GM21360 (cell line): ENCODE data around the gene FBXL19.

Source experiments
- ATAC-seq: cut with Tn5 transposase; IDR thresholded peaks from one replicate; pipeline ENCODE4 v1.9.1; 2021; ENCODE audit warnings: mild to moderate bottlenecking, moderate library complexity; ENCODE audit not compliant: unreplicated experiment

Gene FBXL19

GRCh38 chr16:30894540-30895368 lies 28.6 kb upstream of the FBXL19 start:
- ATAC-seq: no peak

- no peak for ATAC-seq
Observed at GRCh38 chr16:30895627-30896260, 27.6 kb upstream of the FBXL19 start.

DNA sequence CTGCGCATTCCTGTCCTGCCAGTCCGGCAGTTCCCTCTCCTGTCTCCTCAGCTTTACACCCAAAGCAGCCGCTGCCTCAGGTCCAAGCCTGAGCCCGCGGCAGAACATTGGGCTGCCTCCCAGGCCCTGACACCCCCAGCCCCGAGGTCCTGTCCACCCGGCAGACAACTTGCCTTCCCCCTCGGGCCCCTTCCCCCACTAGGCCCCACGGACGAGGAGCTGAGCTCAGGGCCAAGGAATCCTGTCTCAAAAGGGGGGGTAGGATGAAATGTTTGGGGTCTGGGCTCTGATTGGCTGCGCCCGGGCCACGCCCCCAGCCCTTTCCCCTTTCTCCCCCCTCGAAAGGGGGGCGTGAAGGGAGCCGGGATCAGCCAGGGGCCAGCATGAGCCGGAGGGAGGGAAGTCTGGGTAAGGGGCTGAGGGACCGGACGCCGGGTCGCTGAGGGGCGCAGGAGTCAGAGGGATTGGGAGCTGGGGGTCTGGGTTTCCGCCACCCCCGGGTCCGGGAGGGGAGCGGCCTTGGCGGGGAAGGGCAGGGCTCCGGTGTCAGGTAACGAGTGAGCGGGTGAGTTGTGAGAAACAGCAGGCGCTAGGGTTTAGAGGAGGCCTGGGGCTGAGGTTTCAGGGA lies 27.0 kb upstream of the FBXL19 start, which contains the start of gene CTF1:
Gene CTF1, plus strand, starts transcription at position 354 of the 628 bp plus-strand sequence. Its CDS starts 30 bp downstream, at position 384.
- ATAC-seq: no peak

DNA sequence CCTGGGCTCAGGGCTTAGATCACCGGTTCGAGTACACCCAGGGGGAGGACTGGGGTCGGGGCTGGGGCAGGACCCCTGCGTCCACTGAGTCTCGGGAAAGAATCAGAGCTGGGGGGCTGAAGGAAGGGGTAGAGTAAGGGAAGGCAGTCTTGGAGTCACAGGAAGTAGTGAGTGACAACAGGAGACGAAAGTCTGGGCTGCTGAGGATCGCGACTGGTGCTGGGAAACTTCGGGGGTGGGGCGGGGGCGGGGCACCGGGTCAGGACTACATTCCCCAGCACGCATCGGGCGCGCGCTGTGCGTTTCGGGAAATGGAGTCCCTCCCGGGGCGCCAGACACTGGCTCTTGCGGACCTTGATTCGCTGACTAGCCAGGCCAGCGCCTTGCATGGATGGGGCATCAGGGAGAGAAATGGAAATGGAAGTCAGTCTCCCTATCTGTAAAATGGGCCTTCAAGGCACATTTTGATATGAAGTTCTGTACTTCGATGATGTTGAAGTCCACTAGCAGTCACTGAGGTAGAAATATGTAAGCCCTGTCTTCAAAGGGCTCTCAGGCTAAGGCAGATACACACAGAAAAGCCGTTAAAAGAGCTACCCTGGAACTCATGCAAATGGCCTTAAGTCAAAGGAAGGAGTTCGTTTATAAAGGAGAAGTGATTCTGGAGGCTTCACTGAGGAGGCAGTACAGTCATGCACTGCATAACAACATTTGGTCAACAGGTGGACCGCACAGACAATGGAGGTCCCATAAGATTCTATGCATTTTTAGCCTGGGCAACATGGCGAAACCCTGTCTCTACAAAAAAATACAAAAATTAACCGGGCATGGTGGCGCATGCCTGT lies 26.3 kb upstream of the FBXL19 start:
- ATAC-seq: no peak

DNA sequence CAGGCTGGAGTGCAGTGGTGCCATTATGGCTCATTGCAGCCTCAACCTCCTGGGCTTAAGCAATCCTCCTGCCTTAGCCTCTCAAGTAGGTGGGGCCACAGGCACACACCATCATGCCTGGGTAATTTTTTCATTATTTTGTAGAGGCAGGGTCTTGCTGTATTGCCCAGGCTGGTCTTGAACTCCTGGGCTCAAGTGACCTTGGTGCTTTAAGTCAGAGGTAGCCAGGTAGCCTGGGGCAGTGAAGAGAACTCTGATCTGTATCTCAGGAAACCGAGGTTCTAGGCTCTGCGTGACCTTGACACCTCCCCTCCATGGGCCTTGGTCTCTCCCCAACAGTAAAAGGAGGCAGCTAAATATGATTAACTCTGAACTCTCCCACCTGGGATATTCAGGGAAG lies 23.6 kb upstream of the FBXL19 start:
- ATAC-seq: no peak

DNA sequence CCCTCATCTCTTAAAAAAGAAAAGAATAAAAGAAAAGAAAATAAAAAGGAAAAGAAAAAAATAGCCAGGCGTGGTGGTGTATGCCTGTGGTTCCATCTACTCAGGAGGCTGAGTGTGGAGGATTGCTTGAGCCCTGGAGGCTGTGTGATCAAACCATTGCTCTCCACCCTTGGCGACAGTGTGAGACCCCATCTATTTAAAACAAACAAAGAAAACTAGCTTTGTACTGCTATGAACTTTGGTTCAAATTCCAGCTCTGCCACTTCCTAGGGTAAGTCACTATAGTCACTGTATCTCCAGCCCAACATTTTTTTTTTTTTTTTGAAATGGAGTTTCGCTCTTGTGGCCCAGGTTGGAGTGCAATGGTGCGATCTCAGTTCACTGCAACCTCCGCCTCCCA lies 22.8 kb upstream of the FBXL19 start:
- ATAC-seq: no peak

DNA sequence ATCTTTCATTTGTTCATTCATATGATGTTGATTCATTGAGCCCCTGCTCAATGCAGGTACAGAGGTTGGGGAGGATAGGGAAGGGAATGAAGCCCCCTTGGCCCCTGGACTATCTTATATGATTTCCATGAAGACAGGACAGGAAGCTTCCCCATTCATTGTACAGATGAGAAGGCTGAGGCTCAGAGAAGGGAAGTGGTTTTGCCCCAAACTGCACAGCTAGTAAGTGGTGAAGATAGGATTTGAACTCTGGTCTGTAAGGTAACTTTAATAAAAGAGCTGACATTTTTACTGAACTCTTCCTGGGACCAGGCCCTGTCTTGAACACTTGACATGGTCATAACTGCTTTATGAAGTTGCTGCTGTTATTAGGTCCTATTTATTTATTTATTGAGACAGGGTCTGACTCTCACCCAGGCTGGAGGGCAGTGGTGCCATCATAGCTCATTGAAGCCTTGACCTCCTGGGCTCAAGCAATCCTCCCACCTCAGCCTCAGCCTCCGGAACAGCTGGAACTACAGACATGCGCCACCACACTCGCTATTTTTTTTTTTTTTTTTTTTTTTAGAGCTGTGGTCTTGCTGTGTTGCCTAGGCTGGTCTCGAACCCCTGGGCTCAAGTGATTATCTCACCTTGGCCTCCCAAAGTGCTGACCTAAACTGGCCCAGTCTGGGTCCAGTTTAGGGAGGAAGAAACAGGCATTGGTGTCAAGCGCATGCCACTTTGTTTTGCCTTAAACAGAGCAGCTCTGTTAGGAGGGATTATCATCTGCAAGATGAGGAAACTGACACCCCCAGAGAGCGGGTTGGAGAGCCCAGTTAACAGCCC lies 22.0 kb upstream of the FBXL19 start:
- ATAC-seq: no peak

DNA sequence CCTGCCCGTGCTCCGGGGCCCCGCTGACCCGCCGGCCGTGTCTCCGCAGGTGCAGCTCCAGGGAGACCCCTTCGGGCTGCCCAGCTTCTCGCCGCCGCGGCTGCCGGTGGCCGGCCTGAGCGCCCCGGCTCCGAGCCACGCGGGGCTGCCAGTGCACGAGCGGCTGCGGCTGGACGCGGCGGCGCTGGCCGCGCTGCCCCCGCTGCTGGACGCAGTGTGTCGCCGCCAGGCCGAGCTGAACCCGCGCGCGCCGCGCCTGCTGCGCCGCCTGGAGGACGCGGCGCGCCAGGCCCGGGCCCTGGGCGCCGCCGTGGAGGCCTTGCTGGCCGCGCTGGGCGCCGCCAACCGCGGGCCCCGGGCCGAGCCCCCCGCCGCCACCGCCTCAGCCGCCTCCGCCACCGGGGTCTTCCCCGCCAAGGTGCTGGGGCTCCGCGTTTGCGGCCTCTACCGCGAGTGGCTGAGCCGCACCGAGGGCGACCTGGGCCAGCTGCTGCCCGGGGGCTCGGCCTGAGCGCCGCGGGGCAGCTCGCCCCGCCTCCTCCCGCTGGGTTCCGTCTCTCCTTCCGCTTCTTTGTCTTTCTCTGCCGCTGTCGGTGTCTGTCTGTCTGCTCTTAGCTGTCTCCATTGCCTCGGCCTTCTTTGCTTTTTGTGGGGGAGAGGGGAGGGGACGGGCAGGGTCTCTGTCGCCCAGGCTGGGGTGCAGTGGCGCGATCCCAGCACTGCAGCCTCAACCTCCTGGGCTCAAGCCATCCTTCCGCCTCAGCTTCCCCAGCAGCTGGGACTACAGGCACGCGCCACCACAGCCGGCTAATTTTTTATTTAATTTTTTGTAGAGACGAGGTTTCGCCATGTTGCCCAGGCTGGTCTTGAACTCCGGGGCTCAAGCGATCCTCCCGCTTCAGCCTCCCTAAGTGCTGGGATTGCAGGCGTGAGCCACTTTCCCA lies 21.1 kb upstream of the FBXL19 start:
- ATAC-seq: peak; percentile 60

- no peak for ATAC-seq
Observed at GRCh38 chr16:30903002-30903401, 20.4 kb upstream of the FBXL19 start.

GRCh38 chr16:30903596-30903995 lies 19.8 kb upstream of the FBXL19 start:
- ATAC-seq: no peak

DNA sequence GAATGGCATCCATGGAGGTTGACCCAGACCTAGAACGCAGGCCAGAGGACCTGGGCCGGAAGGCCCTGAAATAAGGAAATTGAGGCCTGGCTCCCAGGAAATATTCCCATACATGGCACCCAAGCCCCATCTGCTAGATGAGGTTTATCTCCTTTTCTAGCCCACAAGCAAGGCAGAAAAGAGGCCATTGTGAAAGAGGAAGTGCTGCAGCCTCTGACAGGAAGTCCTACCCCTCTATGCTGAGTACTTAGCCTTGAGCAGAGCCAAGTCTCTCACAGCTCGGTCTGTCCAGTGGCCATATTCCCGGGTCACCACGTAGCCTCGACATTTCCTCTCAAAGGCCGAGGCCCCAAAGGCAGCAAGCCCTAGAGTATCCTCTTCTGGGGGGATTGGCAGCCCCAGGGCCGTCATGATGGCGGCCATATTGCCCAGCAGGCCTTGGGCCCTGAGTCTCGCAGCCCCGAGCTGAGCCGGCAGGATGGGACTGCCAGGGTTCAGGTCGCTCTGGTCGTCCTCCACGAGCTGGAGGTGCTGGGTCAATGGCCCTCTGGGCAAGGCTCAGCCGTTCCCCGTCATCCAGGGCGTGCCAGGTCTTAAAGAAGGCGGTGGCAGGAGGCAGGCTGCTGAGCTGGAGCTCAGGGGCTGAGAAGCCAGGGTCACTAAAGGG lies 19.1 kb upstream of the FBXL19 start:
- no peak for ATAC-seq

DNA sequence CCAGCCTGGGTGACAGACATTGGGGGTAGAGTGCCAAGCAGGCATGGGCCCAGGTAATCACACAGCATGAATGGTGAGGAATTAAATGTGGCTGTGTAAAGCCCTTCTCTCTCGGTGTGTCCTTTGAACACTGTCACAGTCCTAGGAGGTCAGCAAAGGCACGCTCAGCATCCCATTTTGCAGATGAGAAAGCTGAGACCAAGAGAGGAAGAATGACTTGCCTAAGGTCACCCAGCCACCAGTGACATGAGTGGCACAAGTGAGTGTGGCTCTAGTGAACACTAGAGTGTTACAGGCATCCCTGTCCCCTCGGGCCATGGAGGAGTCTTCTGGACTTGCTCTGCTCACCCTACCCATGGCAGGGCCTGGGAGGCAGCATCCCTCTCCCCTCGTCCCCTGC lies 16.3 kb upstream of the FBXL19 start:
- no peak for ATAC-seq

- no peak for ATAC-seq
Observed at GRCh38 chr16:30910427-30911029, 12.8 kb upstream of the FBXL19 start.

- ATAC-seq: no peak
Observed at GRCh38 chr16:30912794-30913412, 10.5 kb upstream of the FBXL19 start.

DNA sequence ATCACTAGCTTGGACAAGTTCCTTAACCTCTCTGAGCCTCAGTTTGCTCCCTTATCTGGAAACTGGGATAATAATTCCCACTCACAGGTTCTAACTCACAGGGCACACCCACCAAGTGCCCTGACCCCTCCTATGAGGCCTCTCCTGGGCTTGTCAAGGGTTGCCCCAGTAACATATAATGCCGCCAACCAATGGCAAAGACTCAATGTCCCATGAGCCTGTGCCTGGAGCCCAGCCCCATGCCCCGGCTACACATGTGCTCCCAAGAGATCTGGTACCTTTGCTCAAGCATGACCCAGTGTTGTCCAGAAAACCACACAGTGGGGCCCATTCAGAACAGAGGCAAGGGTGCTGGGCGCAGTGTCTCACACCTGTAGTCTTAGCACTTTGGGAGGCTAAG lies 8.5 kb upstream of the FBXL19 start:
- ATAC-seq: no peak

DNA sequence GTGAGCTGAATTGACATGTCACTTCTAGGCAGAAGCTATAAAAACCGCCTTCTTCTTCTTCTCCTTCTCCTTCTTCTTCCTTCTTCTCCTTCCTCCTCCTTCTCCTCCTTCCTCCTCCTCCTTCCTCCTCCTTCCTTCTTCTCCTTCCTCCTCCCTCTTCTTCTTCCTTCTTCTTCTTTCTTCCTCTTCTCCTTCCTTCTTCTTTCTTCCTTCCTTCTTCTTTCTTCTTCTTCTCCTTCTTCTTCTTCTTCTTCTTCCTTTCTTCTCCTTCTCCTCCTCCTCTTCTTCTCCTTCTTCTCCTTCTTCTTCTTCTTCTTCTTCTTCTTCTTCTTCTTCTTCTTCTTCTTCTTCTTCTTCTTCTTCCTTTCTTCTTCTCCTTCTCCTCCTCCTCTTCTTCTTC lies 4.8 kb upstream of the FBXL19 start:
- ATAC-seq: no peak

DNA sequence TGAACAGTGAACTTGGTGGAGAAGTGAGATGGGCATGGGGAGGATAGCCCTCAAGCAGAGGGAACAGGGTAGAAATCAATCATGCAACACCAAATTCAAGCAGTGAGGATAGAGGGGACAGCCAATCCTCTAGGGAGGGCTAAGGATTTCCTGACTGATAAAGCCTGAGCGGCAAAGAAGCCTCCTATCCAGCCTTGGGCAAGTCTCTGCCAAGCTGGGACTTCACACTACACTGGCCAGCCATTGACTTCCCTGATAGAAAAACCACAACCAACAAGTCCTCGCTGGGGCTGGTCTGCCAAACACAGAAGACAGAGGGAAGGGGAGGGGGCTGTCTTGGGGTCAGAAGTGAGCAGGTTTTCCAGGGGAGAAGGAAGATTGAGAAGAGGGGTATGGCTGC lies 2.5 kb upstream of the FBXL19 start:
- ATAC-seq: no peak

DNA sequence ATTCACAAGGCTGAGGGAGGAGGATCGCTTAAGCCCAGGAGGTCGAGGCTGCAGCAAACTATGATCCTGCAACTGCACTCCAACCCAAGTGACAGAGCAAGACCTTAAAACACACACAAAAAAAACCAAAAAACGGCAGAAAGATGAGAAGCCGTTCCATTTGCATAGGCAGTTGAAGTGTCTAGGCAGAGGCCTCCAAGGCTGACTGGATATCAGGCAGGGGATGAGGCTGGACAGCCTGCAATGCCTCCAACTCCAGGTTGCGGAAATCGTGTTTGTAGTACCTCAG lies 2.0 kb upstream of the FBXL19 start:
- no peak for ATAC-seq
